HT-29 (cell line): ENCODE data around the gene TMEM60. TPM values are rescaled to one million over a fixed set of nuclear protein-coding genes. Genes with fewer than 3 reads are reported as not detected.
A peak's percentile ranks its signal among the peaks of the same experiment; 100 is the strongest.

Experiments used
- DNase-seq: peaks from one replicate; pipeline ENCODE4 v3.0.0-alpha.2; 2015; ENCODE audit warnings: low spot score
- total RNA-seq: library from RNA; depleted of rRNA; stranded (reverse); fragments of >200 nt; shearing (Covaris generic); gene quantifications from 2 replicates; pipeline ENCODE4 v1.2.3, GENCODE V29; 2014; rRNA removed

The TMEM60 gene
- total RNA-seq, 1 experiment from 2014 or later, result 13.4 TPM

- DNase-seq, result no peak
Measured at GRCh38 chr7:77771901-77772300, 26.3 kb downstream of the TMEM60 start.

- DNase-seq, result no peak
Measured at GRCh38 chr7:77770316-77770715, 27.9 kb downstream of the TMEM60 start.

- no peak for DNase-seq
Measured at GRCh38 chr7:77766801-77767605, 31.2 kb downstream of the TMEM60 start.

- DNase-seq, result peak; percentile 48
Measured at GRCh38 chr7:77765906-77766800, 32.1 kb downstream of the TMEM60 start.

GRCh38 chr7:77765481-77765880, 32.8 kb downstream of the TMEM60 start:
- DNase-seq, result no peak

GRCh38 chr7:77760809-77761453, 37.3 kb downstream of the TMEM60 start:
- DNase-seq, result no peak

GRCh38 chr7:77759294-77759889, 38.8 kb downstream of the TMEM60 start:
- peak; percentile 94 for DNase-seq

- DNase-seq, result no peak
Measured at GRCh38 chr7:77757589-77757988, 40.6 kb downstream of the TMEM60 start.

GRCh38 chr7:77753173-77753572, 45.1 kb downstream of the TMEM60 start:
- no peak for DNase-seq

GRCh38 chr7:77752016-77752415, 46.2 kb downstream of the TMEM60 start:
- no peak for DNase-seq

- no peak for DNase-seq
Measured at GRCh38 chr7:77747718-77748117, 50.5 kb downstream of the TMEM60 start.

- DNase-seq, result no peak
Measured at GRCh38 chr7:77747178-77747577, 51.1 kb downstream of the TMEM60 start.

- no peak for DNase-seq
Measured at GRCh38 chr7:77746824-77747165, 51.4 kb downstream of the TMEM60 start.

- no peak for DNase-seq
Measured at GRCh38 chr7:77746164-77746823, 51.9 kb downstream of the TMEM60 start.

GRCh38 chr7:77745746-77746145, 52.5 kb downstream of the TMEM60 start:
- DNase-seq, result no peak

Other genes starting within 250 kb of the TMEM60 start
- gene RSBN1L, start 102.0 kb downstream of the TMEM60 start, total RNA-seq, result 9.9 and 12.4 TPM in 2 replicates
- 13.3 and 13.8 TPM in 2 replicates for gene PHTF2, start 339 bp upstream of the TMEM60 start, total RNA-seq